Measurements from ENCODE around the gene LYPD3. TPM values are rescaled to one million over a fixed set of nuclear protein-coding genes. Genes with fewer than 3 reads are reported as not detected.
A peak's percentile ranks its signal among the peaks of the same experiment; 100 is the strongest.

Gene LYPD3
- polyA plus RNA-seq, 1 donor: 1.0 TPM

DNA sequence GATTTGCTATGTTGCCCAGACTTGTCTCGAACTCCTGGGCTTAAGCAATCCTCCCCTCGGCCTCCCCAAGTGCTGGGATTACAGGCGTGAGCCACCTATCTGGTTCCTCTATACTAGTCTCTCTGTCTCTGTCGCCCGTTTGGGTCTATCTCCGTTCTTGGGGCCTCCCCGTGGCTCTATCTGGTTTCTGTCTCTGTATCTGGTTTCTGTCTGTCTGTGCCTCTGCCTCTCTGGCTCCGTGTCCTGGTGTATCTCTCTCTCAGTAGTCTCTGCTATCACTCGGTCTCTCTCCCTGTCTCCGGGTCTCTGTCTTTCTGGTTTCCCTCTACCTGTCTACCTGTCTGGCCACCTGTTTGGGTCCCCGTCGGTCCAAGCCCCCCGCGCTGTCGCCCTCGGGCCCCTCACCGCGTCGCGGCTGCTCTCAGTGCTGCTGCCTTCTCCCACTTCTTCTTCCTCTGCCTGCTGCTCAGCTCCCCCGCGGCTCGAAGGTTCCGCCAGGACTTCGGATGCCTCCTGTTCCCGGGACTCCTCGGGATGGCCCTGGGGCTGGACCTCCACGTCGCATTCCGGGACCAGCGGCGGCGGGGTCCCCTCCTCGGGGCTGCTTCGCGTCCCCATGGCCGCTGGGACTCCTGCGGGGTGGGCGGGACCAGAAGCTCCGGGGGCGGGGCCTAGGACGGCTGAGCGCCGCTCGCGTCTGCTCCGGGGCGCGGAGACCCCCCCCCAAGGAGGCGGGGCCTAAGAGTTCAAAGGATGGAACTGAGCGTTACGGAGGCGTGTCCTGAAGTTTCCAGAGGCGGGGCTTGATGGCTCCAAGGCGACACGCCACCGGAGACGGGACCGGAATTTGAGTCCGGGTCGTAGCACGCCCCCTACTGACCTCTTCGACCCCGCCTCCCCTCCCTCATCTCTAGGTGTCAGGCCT lies 38.4 kb upstream of the LYPD3 start:
- WGBS (ENCODE audit: insufficient coverage, low lambda C conversion rate): 0% methylated on average over 2 of the region's 64 CpGs
- peak; percentile 96 for DNase-seq
- peaks cover 22% of the 10 kb centered on the region for H3K36me3 ChIP-seq (ENCODE audit: control insufficient read depth, insufficient read depth, low read length)
- no peaks in the 10 kb centered on the region for H3K27me3 ChIP-seq (ENCODE audit: control insufficient read depth, insufficient read depth, low read length)
- H3K4me3 ChIP-seq (ENCODE audit: low read length): peak overlapping the region; percentile 90
- H3K9me3 ChIP-seq (ENCODE audit: control insufficient read depth, low read depth, low read length): no peaks in the 10 kb centered on the region
- peaks cover 24% of the 10 kb centered on the region for H3K4me1 ChIP-seq (ENCODE audit: control insufficient read depth, insufficient read depth, low read length)
- peak overlapping the region; percentile 96 for H3K27ac ChIP-seq (ENCODE audit: low read length)

DNA sequence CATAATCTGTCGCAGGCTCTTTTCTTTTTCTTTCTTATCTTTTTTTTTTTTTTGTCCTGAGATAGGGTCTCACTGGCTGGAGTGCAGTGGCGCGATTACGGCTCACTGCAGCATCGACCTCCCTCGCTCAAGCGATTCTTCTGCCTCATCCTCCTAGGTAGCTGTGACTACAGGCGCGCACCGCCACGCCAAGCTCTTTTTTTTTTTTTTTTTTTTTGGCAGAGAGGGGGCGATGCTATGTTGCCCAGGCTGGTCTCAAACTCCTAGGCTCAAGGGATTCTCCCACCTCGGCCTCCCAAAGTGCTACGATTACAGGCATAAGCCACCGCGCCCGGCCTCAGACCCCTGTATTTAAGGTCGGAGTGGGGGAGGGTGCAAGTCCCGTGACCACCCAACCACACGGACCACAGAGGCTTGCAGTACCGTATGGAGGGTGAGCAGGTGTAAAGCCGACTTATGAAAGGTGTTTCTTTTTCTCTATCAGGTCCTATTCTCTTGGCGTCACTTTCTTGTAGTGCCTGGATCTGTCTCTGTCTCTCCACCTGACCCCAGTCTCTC lies 37.1 kb upstream of the LYPD3 start:
- no peaks in the 10 kb centered on the region for H3K27me3 ChIP-seq (ENCODE audit: control insufficient read depth, insufficient read depth, low read length)
- H3K36me3 ChIP-seq (ENCODE audit: control insufficient read depth, insufficient read depth, low read length): peaks cover 18% of the 10 kb centered on the region
- 50% methylated on average over 2 of the region's 23 CpGs for WGBS (ENCODE audit: insufficient coverage, low lambda C conversion rate)
- H3K9me3 ChIP-seq (ENCODE audit: control insufficient read depth, low read depth, low read length): no peaks in the 10 kb centered on the region
- no peak for DNase-seq
- no peak overlapping the region for H3K27ac ChIP-seq (ENCODE audit: low read length)
- peaks cover 21% of the 10 kb centered on the region for H3K4me1 ChIP-seq (ENCODE audit: control insufficient read depth, insufficient read depth, low read length)
- H3K4me3 ChIP-seq (ENCODE audit: low read length): no peak overlapping the region

DNA sequence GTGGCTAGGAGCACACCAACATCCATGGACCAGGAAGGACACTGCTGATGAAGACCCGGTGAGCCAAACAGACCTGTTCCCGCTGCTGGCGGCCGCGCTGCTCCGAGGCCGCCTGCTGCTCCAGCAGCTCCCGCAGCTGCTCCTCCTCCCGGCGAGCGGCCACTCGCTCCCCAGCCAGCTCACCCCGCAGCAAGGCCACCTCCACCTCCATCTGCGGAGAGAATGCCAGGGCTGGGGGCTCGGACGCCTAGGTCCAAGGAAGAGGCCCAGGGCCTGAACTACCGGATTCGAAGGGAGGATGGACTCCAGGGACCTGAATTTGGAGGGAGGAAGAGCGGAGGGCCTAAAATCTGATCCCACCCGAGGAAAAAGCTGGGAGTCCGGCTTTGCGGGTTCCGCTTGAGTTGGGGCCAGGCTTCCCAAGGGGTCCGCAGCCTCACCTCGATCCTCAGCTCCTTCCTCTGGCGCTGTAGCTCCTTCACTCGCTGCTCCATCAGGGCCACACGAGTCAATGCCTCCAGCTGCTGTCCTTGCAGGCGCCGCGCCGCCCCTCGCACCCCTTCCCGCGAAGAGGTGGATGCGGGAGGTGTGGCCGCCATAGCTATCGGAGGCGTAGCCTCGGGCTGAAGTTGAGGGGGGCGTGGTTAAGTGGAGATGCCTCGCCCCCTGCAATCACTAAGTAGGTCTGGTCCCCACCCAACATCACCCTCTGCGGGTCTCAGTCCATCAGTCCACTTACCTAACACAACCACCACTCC lies 36.4 kb upstream of the LYPD3 start:
- H3K4me1 ChIP-seq (ENCODE audit: control insufficient read depth, insufficient read depth, low read length): peaks cover 21% of the 10 kb centered on the region
- peaks cover 25% of the 10 kb centered on the region for H3K36me3 ChIP-seq (ENCODE audit: control insufficient read depth, insufficient read depth, low read length)
- H3K4me3 ChIP-seq (ENCODE audit: low read length): no peak overlapping the region
- peak; percentile 14 to 46 for DNase-seq
- 0% methylated on average over 1 of the region's 43 CpGs for WGBS (ENCODE audit: insufficient coverage, low lambda C conversion rate)
- no peaks in the 10 kb centered on the region for H3K27me3 ChIP-seq (ENCODE audit: control insufficient read depth, insufficient read depth, low read length)
- no peaks in the 10 kb centered on the region for H3K9me3 ChIP-seq (ENCODE audit: control insufficient read depth, low read depth, low read length)
- H3K27ac ChIP-seq (ENCODE audit: low read length): no peak overlapping the region

DNA sequence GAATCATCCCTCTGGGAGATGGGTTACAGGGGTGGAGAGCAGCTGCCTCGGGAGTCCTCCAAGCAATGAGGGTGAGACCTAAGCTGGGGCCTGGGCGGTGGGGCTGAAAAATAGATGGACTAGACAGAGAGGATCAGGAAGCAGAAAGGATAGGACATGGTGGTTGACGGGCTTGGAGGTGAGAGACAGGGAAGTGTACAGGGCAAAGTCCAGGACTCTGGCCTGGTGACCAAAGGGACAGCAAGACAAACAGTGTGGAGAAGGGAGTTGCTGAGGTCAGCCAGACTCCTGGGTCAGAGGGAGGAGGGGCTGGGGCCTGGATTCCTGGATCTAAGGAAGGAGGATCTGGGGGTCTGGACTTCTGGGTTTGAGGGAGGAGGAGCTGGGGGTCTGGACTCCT lies 33.6 kb upstream of the LYPD3 start:
- no peak overlapping the region for H3K4me3 ChIP-seq (ENCODE audit: low read length)
- no peaks in the 10 kb centered on the region for H3K9me3 ChIP-seq (ENCODE audit: control insufficient read depth, low read depth, low read length)
- peaks cover 41% of the 10 kb centered on the region for H3K36me3 ChIP-seq (ENCODE audit: control insufficient read depth, insufficient read depth, low read length)
- H3K27me3 ChIP-seq (ENCODE audit: control insufficient read depth, insufficient read depth, low read length): no peaks in the 10 kb centered on the region
- H3K27ac ChIP-seq (ENCODE audit: low read length): peak overlapping the region; percentile 17
- WGBS (ENCODE audit: insufficient coverage, low lambda C conversion rate): 33% methylated on average over 1 of the region's 3 CpGs
- peaks cover 18% of the 10 kb centered on the region for H3K4me1 ChIP-seq (ENCODE audit: control insufficient read depth, insufficient read depth, low read length)
- DNase-seq: peak; percentile 65 to 73

DNA sequence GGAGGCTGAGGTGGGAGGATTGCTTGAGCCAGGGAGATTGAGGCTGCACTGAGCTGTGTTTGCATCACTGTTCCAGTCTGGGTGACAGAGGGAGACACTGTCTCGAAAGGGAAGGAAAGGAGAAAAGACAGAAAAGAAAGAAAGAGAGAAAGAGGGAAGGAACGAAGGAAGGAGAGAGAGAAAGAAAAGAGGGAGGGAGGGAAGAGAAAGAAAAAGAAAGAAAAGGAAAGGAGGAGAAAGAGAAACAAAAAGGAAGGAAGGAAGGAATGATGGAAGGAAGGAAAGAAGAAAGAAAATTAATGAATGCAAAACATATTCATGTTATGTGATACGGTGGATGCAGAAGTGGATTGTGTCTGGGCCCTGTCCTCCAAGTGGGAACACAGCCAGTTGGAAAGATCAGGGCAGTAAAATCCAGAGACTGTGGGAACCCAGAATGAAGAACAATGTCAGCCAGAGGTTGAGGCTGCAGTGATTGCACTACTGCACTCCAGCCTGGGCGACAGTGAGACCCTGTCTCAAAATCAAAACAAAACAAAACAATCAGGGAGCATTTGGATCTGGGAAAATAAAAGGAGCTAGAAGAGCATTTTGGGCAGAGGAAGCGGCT lies 32.9 kb upstream of the LYPD3 start:
- Histone ChIP-seq H3K27me3 (ENCODE audit: control insufficient read depth, insufficient read depth, low read length) (no peaks in the 10 kb centered on the region), H3K4me3 (ENCODE audit: low read length) (no peak overlapping the region), H3K27ac (ENCODE audit: low read length) (peak overlapping the region; percentile 17), H3K9me3 (ENCODE audit: control insufficient read depth, low read depth, low read length) (no peaks in the 10 kb centered on the region), H3K36me3 (ENCODE audit: control insufficient read depth, insufficient read depth, low read length) (peaks cover 44% of the 10 kb centered on the region), H3K4me1 (ENCODE audit: control insufficient read depth, insufficient read depth, low read length) (peaks cover 18% of the 10 kb centered on the region)
- 89% methylated on average over 4 of the region's 5 CpGs for WGBS (ENCODE audit: insufficient coverage, low lambda C conversion rate)
- DNase-seq: no peak

DNA sequence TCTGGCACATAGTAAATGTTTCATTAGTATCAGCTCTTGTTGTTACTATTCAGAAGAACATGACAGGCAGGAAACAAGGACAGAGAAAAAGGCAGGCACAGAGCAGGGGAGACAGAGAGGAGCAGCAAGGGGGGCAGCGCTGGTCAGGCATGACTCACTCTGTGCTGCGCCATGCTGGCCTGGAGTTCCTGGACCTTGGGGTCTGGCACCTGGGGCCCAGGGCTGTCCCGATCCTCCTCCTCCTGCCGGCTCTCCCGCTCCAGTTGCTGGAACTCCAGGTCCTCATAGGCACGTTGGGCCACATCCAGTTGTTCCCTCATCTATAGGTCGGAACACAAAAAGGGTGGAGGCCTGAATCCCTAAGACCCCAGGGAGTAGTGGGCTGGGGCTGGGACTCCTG lies 31.6 kb upstream of the LYPD3 start:
- Histone ChIP-seq H3K9me3 (ENCODE audit: control insufficient read depth, low read depth, low read length) (no peaks in the 10 kb centered on the region), H3K36me3 (ENCODE audit: control insufficient read depth, insufficient read depth, low read length) (peaks cover 48% of the 10 kb centered on the region), H3K27me3 (ENCODE audit: control insufficient read depth, insufficient read depth, low read length) (no peaks in the 10 kb centered on the region), H3K27ac (ENCODE audit: low read length) (no peak overlapping the region), H3K4me1 (ENCODE audit: control insufficient read depth, insufficient read depth, low read length) (peaks cover 13% of the 10 kb centered on the region), H3K4me3 (ENCODE audit: low read length) (no peak overlapping the region)
- whole genome bisulfite sequencing (ENCODE audit: insufficient coverage, low lambda C conversion rate): no CpG with 5 or more reads among the region's 7 CpGs
- DNase-seq: no peak

DNA sequence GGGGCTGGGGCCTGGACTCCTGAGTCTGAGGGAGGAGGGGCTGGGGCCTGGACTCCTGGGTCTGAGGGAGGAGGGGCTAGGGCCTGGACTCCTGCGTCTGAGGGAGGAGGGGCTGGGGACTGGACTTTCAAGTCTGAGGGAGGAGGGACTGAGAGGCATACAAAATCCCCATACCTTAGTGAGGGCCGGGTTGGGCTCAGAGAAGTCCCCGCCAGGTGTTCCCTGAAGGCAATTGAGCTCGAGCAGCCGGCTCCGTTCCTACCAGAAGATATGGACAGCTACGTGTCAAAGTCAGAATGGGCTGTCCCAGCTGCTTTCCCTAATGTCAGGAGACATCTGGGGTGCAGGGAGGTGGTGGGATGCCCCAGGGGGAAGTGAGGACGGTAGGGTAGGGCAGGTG lies 29.7 kb upstream of the LYPD3 start:
- Histone ChIP-seq H3K4me1 (ENCODE audit: control insufficient read depth, insufficient read depth, low read length) (peaks cover 13% of the 10 kb centered on the region), H3K9me3 (ENCODE audit: control insufficient read depth, low read depth, low read length) (no peaks in the 10 kb centered on the region), H3K27me3 (ENCODE audit: control insufficient read depth, insufficient read depth, low read length) (no peaks in the 10 kb centered on the region), H3K27ac (ENCODE audit: low read length) (no peak overlapping the region), H3K36me3 (ENCODE audit: control insufficient read depth, insufficient read depth, low read length) (peaks cover 47% of the 10 kb centered on the region), H3K4me3 (ENCODE audit: low read length) (no peak overlapping the region)
- DNase-seq: no peak
- no CpG with 5 or more reads among the region's 8 CpGs for WGBS (ENCODE audit: insufficient coverage, low lambda C conversion rate)

DNA sequence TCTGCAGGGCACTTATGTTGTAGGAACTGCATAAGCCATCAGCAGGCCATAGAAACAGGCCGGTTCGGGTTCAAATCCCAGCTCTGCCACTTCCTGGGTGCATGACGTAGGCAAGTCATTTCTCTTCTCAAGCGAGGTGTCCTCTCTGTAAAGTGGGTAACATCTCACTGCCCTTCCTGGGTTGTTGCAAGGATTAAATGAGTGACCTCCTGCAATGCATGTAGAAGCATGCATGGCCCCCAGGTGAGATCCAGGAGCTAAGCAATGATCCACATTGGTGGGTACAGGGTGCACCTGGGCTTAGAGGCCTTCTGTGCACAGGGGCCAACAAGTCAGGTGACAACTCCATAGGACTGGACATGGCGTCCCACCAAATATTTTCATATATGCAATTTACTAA lies 25.4 kb upstream of the LYPD3 start:
- Histone ChIP-seq H3K4me3 (ENCODE audit: low read length) (no peak overlapping the region), H3K27me3 (ENCODE audit: control insufficient read depth, insufficient read depth, low read length) (no peaks in the 10 kb centered on the region)
- WGBS (ENCODE audit: insufficient coverage, low lambda C conversion rate): 100% methylated on average over 3 of the region's 5 CpGs

DNA sequence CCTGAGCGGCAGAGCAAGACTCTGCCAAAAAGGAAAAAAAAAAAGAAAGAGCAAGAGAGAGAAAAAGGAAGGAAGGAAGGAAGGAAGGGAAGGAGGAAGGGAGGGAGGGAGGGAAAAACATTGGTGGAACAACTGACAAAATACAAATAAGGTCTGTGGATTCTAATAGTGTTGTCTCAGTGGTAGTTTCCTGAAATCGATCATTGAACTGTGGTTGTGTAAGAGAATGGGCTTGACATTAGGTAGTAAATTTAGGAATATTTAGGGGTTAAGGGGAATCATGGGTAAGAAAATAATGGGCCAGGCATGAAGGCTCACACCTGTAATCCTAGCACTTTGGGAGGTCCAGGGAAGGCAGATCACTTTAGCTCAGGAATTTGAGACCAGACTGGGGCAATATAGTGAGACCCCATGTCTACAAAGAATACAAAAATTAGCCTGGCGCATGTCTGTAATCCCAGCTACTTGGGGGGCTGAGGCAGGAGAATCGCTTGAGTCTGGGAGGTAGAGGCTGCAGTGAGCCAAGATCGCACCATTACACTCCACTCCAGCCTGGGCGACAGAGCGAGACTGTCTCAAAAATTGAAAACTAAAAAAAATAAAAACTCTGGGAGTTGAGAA lies 24.7 kb upstream of the LYPD3 start:
- no peaks in the 10 kb centered on the region for H3K27me3 ChIP-seq (ENCODE audit: control insufficient read depth, insufficient read depth, low read length)
- WGBS (ENCODE audit: insufficient coverage, low lambda C conversion rate): 100% methylated on average over 2 of the region's 7 CpGs
- H3K36me3 ChIP-seq (ENCODE audit: control insufficient read depth, insufficient read depth, low read length): peaks cover 21% of the 10 kb centered on the region
- no peak overlapping the region for H3K27ac ChIP-seq (ENCODE audit: low read length)
- H3K4me3 ChIP-seq (ENCODE audit: low read length): no peak overlapping the region
- H3K9me3 ChIP-seq (ENCODE audit: control insufficient read depth, low read depth, low read length): no peaks in the 10 kb centered on the region
- no peak for DNase-seq
- H3K4me1 ChIP-seq (ENCODE audit: control insufficient read depth, insufficient read depth, low read length): no peaks in the 10 kb centered on the region

More for the DNA sequence above, 25.4 kb upstream of the LYPD3 start:
- Histone ChIP-seq H3K4me1 (ENCODE audit: control insufficient read depth, insufficient read depth, low read length) (no peaks in the 10 kb centered on the region), H3K36me3 (ENCODE audit: control insufficient read depth, insufficient read depth, low read length) (peaks cover 28% of the 10 kb centered on the region), H3K27ac (ENCODE audit: low read length) (no peak overlapping the region), H3K9me3 (ENCODE audit: control insufficient read depth, low read depth, low read length) (no peaks in the 10 kb centered on the region)
- no peak for DNase-seq

DNA sequence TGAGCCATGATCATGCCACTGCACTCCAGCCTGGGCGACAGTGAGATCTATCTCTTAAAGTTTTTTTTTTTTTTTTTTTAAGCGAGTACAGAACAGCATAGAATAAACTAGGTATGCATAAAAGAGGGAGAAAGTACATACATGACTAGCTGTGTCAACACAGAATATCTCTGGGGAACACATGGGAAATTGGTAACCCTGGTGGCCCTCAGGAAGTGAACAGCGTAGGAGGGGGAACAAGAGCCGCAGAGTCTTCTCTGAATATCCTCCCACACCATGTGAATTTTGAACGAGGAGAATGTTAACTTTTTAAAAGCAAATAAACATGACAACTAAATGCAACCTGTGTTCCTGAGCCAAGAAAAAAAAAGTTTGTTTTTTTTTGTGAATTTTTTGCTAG lies 23.9 kb upstream of the LYPD3 start:
- no peak for DNase-seq
- H3K27ac ChIP-seq (ENCODE audit: low read length): no peak overlapping the region
- H3K4me1 ChIP-seq (ENCODE audit: control insufficient read depth, insufficient read depth, low read length): no peaks in the 10 kb centered on the region
- WGBS (ENCODE audit: insufficient coverage, low lambda C conversion rate): no CpG with 5 or more reads among the region's 5 CpGs
- H3K27me3 ChIP-seq (ENCODE audit: control insufficient read depth, insufficient read depth, low read length): no peaks in the 10 kb centered on the region
- no peak overlapping the region for H3K4me3 ChIP-seq (ENCODE audit: low read length)
- no peaks in the 10 kb centered on the region for H3K9me3 ChIP-seq (ENCODE audit: control insufficient read depth, low read depth, low read length)
- H3K36me3 ChIP-seq (ENCODE audit: control insufficient read depth, insufficient read depth, low read length): peaks cover 17% of the 10 kb centered on the region
